ENCODE results near the gene SIGLEC15.

DNA sequence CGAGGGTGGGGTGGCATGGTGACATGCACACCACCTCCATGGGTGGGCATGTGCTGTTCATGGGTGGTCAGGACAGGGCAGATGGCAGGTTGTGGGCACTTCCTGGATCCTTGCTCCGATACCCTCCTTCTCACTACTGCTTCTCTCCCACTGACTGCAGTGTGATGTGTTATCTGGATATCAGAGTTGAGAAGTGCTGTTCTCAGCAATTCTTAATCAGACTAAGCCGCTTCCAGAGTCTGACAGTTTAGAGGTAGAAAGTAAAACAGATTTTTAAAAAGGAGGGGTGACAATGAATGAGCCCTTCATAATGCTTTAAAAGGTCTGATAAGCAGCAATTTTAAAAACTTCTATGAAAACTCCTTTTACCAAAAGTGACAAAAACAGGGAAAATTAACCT lies 33.9 kb downstream of the SIGLEC15 start:
- TF ChIP-seq CTCF (IDR thresholded peaks at IDR 0.05) (no peak), POLR2A (IDR thresholded peaks at IDR 0.05) (no peak), EP300 (IDR thresholded peaks at IDR 0.05) (no peak), POLR2AphosphoS5 (IDR thresholded peaks at IDR 0.05) (no peak)

All from stomach (tissue), 4 donors.